Hindlimb muscle (tissue), 1 donor: Measurements from ENCODE around the gene ZNF507. TPM values are rescaled to one million over a fixed set of nuclear protein-coding genes. Genes with fewer than 3 reads are reported as not detected.
"Not testable (repeated sequence)": the region's sequence is repeated elsewhere in the genome, so short reads cannot be mapped to it uniquely, and the experiment has no call there.

Experiments used
- DNase-seq: peaks from one replicate; pipeline ENCODE4 v3.0.0-alpha.2; 2013
- polyA plus RNA-seq: library from polyadenylated mRNA; unstranded; fragments of 120-200 nt; gene quantifications from one replicate; pipeline ENCODE4 v1.2.1, GENCODE V29; 2013; ENCODE audit not compliant: insufficient read length

The ZNF507 gene
- polyA plus RNA-seq, 1 donor: 15.9 TPM

- DNase-seq: no peak
Measured at GRCh38 chr19:32415246-32415645, 69.8 kb downstream of the ZNF507 start.

DNA sequence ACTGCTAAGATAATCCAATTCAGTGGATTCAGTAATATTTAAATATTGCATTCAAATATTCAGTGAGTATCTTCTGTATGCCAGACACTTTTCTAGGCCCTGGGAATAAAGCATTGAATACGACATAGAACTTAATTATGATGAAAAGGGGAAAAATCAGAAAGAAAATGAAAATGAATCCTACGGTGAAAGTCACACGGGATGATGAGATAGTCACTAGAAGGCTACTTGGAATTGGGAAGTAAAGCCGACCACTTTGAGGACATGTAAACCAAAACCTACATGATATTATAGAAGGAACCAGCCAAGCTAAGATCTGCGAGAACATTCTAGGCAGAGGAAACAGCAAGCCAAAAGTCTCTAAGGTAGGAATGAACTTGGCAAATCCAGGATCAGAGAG, 70.3 kb downstream of the ZNF507 start:
- no peak for DNase-seq

DNA sequence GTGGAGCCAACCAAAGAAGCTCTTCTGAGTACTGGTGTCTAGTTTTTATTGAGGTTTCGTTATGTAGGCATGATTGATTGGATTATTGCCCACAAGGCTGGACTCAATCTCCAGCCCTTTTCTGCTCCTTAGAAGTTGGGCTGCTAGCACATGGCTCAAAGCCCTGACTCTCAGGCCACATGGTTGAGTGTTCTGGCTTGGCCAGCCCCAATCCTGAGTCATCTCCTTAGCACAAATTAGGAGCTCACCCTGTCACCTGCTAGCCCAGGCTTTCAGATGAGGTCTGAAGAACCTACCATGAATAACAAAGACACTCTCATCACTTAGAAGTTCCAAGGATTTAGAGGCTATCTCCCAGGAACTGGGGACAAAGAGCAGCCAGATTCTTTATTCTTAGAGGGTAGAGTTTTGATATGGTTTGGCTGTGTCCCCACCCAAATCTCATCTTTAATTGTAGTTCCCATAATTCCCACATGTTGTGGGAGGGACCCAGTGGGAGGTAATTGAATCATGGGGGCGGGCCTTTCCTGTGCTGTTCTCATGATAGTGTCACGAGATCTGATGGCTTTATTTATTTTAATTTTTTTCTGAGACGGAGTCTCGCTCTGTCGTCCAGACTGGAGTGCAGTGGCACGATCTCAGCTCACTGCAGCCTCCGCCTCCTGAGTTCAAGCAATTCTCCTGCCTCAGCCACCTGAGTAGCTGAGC, 71.5 kb downstream of the ZNF507 start:
- DNase-seq: no peak

- no peak for DNase-seq
Measured at GRCh38 chr19:32418155-32418554, 72.7 kb downstream of the ZNF507 start.

DNA sequence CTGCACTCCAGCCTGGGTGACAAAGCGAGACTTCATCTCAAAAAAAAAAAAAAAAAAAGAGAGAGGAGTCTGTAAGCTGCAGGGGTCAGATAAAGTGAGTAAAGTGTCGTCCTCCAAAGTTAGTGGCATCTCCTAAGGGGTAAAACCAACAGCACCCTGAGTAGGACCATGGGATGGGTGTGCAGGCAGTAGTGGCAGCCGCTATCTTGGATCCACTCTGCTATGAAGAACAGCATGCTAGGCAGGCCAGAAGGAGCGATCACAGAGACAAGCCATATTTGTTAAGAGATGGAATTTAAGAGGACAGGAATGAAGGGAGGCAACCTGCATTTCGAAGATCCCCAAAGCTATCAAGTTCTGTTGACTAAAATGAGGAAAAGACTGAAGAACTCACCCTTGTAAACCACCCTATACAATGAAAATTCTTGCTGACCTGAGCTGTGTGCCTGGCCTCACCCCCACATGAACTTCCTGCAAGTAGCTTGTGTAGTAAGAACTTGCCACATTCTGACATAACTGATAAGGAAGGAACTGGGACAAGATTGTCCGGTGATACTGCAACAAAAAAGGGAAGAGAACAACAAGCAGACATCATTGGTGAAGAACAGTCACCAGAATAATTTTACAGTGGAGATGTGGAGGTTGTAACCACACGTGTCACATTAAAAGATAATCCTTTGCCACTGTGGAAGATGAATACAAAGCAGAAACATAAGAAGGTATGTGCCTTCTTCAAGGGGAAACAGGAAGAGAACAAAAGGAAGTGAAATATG, 76.4 kb downstream of the ZNF507 start:
- no peak for DNase-seq

- no peak for DNase-seq
Measured at GRCh38 chr19:32422435-32422834, 77.0 kb downstream of the ZNF507 start.

DNA sequence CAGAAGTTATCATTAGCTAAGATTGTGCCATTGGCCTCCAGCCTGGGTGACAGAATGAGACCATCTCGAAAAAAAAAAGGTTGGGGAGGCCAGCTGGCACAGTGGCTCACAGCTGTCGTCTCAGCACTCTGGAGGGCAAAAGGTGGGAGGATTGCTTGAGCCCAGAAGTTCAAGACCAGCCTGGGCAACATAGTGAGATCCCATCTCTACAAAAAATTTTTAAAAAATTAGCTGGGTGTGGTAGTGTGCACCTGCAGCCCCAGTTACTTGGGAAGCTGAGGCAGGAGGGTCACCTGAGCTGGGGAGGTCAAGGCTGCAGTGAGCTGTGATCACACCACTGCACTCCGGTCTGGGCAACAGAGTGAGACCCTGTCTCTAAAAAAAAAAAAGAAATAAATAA, 78.5 kb downstream of the ZNF507 start:
- not testable (repeated sequence) for DNase-seq

- DNase-seq: no peak
Measured at GRCh38 chr19:32427536-32427935, 82.1 kb downstream of the ZNF507 start.

GRCh38 chr19:32436692-32437091, 91.3 kb downstream of the ZNF507 start:
- DNase-seq: no peak

DNA sequence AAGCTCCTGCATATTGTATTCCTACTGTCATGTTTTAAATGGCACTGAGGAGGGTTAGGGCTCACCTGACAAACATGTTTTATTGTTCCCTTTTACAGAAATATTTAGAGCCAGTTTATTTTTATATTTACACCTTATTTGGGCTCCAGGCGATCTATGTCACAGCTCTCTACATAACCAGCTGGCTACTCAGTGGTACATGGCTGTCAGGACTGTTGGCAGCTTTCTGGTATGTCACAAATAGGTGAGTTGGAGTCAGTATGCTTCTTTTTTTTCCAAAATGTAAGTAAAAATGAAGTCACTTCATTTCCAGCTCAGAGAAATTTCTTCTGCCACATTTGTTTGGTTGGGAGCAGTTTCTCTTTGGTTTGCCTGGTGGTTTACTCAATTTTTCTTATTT, 91.7 kb downstream of the ZNF507 start:
- no peak for DNase-seq

Other genes with a start within 250 kb of the ZNF507 start
- 21.7 TPM for gene DPY19L3, start 60.2 kb downstream of the ZNF507 start, polyA plus RNA-seq
- gene PDCD5, start 235.6 kb downstream of the ZNF507 start, polyA plus RNA-seq: 125 TPM